Common myeloid progenitor, CD34-positive (primary cell): ENCODE data around the gene TFAP2D.

Source experiments
- CTCF ChIA-PET: fragments of 350-600 bp; sonication (Branson Sonifier 250); formaldehyde crosslinking; loops from one replicate; lab custom pipeline; 2021; ENCODE audit warnings: antibody characterized with exemption; lab: Charles Lee
- POLR2A ChIA-PET: fragments of 350-600 bp; sonication (Branson Sonifier 250); formaldehyde crosslinking; loops from one replicate; lab custom pipeline; 2021; ENCODE audit warnings: antibody characterized with exemption; lab: Charles Lee
- DNase-seq, 3 donors: peaks; one replicate each; pipeline versions ENCODE4 v3.0.0 to v3.0.0-alpha.2; 2013
- H3K27ac ChIP-seq, 2 experiments: 1 replicate in 1 of 2; 2 replicates in 1 of 2; pipeline ENCODE4 v1.7.0; 2013; ENCODE audit warnings: inconsistent platforms in 2 of 2, low read length in 2 of 2, mild to moderate bottlenecking in 2 of 2, low read depth in 1 of 2, moderate library complexity in 1 of 2; ENCODE audit not compliant: severe bottlenecking in 2 of 2, insufficient read depth in 1 of 2, poor library complexity in 1 of 2
- H3K27me3 ChIP-seq, 5 experiments: replicated peaks in 2 of 5; 1 replicate in 3 of 5; 2 replicates in 2 of 5; pipeline versions ENCODE4 v1.6.1 to v1.7.0; 2013; ENCODE audit warnings: low read length in 4 of 5, mild to moderate bottlenecking in 2 of 5, moderate library complexity in 2 of 5, inconsistent platforms in 1 of 5; ENCODE audit not compliant: insufficient read depth in 5 of 5, control insufficient read depth in 4 of 5
- H3K36me3 ChIP-seq, 4 experiments: 1 replicate in 2 of 4; 2 replicates in 2 of 4; pipeline versions ENCODE4 v1.6.1 to v1.7.0; 2013; ENCODE audit warnings: low read length in 3 of 4, control low read depth in 1 of 4, mild to moderate bottlenecking in 1 of 4; ENCODE audit not compliant: control insufficient read depth in 4 of 4, insufficient read depth in 4 of 4
- H3K4me1 ChIP-seq, 4 experiments: 1 replicate in 3 of 4; 2 replicates in 1 of 4; pipeline versions ENCODE4 v1.6.1 to v1.7.1; 2013; ENCODE audit warnings: low read length in 3 of 4, mild to moderate bottlenecking in 3 of 4, control low read depth in 1 of 4, inconsistent platforms in 1 of 4, moderate library complexity in 1 of 4; ENCODE audit not compliant: control insufficient read depth in 4 of 4, insufficient read depth in 4 of 4; ENCODE audit errors: control extremely low read depth in 1 of 4
- H3K4me3 ChIP-seq, 7 experiments: 1 replicate in 4 of 7; 2 replicates in 3 of 7; pipeline versions ENCODE4 v1.5.1 to v1.7.0; 2013; ENCODE audit warnings: mild to moderate bottlenecking in 7 of 7, low read length in 6 of 7, moderate library complexity in 6 of 7, inconsistent platforms in 2 of 7, low read depth in 2 of 7, control low read depth in 1 of 7; ENCODE audit not compliant: insufficient read depth in 4 of 7, control insufficient read depth in 1 of 7; ENCODE audit errors: extremely low read depth in 1 of 7
- H3K9me3 ChIP-seq, 5 experiments: 1 replicate in 4 of 5; 2 replicates in 1 of 5; pipeline versions ENCODE4 v1.6.1 to v1.7.1; 2013; ENCODE audit warnings: low read length in 4 of 5, mild to moderate bottlenecking in 2 of 5, inconsistent platforms in 1 of 5, low read depth in 1 of 5, moderate library complexity in 1 of 5; ENCODE audit not compliant: control insufficient read depth in 4 of 5, insufficient read depth in 2 of 5; ENCODE audit errors: control extremely low read depth in 1 of 5
- WGBS: methylation state at CpG from one replicate; pipeline ENCODE4 v1.1.5; 2013; ENCODE audit not compliant: insufficient coverage; 5-methylcytosine and 5-hydroxymethylcytosine counted together

Gene TFAP2D

GRCh38 chr6:50720623-50721022 is 7.3 kb downstream of the TFAP2D start:
- H3K27me3 ChIP-seq: peaks cover 43 to 100% (median 59%) of the 10 kb centered on the region in 5 experiments
- ChIA-PET CTCF (no interaction called here), POLR2A (no interaction called here)
- H3K9me3 ChIP-seq: peaks cover 3 to 6% (median 4%) of the 10 kb centered on the region in 5 experiments
- H3K27ac ChIP-seq: no peak overlapping the region
- peak in 2 of 3 donors; percentile 33 to 47 for DNase-seq
- H3K4me3 ChIP-seq: no peak overlapping the region
- H3K36me3 ChIP-seq: no peaks in the 10 kb centered on the region
- H3K4me1 ChIP-seq: peaks cover 0 to 6% (median 2%) of the 10 kb centered on the region in 4 experiments
- WGBS: 4% methylated on average over 8 of the region's 10 CpGs

- ChIA-PET CTCF (no interaction called here), POLR2A (no interaction called here)
- Histone ChIP-seq H3K9me3 (peaks cover 1 to 5% (median 4%) of the 10 kb centered on the region in 5 experiments), H3K4me1 (peaks cover 0 to 6% (median 2%) of the 10 kb centered on the region in 4 experiments), H3K4me3 (no peak overlapping the region), H3K27ac (no peak overlapping the region), H3K36me3 (no peaks in the 10 kb centered on the region), H3K27me3 (peaks cover 37 to 98% (median 55%) of the 10 kb centered on the region in 5 experiments)
- DNase-seq: no peak
- 6% methylated on average over 6 of the region's 19 CpGs for WGBS
Measured at GRCh38 chr6:50721978-50722377, 8.7 kb downstream of the TFAP2D start.

- WGBS: 10% methylated on average over 18 of the region's 24 CpGs
- Histone ChIP-seq H3K36me3 (no peaks in the 10 kb centered on the region), H3K27me3 (peaks cover 34 to 89% (median 53%) of the 10 kb centered on the region in 5 experiments), H3K27ac (no peak overlapping the region), H3K4me1 (peaks cover 0 to 6% (median 2%) of the 10 kb centered on the region in 4 experiments), H3K9me3 (peaks cover 0 to 5% (median 4%) of the 10 kb centered on the region in 5 experiments), H3K4me3 (no peak overlapping the region)
- POLR2A ChIA-PET: no interaction called here
- no peak for DNase-seq
- CTCF ChIA-PET: interaction anchor here (0.6 kb wide), 1 partner anchor 158 kb away, joined by 3 read pairs; no protein-coding TSS in a partner anchor
Measured at GRCh38 chr6:50722829-50723554, 9.7 kb downstream of the TFAP2D start.

GRCh38 chr6:50724381-50725124 is 11.2 kb downstream of the TFAP2D start:
- H3K4me3 ChIP-seq: no peak overlapping the region
- no peak for DNase-seq
- no peaks in the 10 kb centered on the region for H3K36me3 ChIP-seq
- peaks cover 0 to 6% (median 2%) of the 10 kb centered on the region in 4 experiments for H3K4me1 ChIP-seq
- CTCF ChIA-PET: no interaction called here
- no peak overlapping the region for H3K27ac ChIP-seq
- H3K9me3 ChIP-seq: peaks cover 0 to 5% (median 4%) of the 10 kb centered on the region in 5 experiments
- 5% methylated on average over 36 of the region's 43 CpGs for WGBS
- peaks cover 27 to 79% (median 45%) of the 10 kb centered on the region in 5 experiments for H3K27me3 ChIP-seq
- POLR2A ChIA-PET: no interaction called here

GRCh38 chr6:50734488-50734887 is 21.2 kb downstream of the TFAP2D start:
- H3K4me3 ChIP-seq: no peak overlapping the region
- no peaks in the 10 kb centered on the region for H3K9me3 ChIP-seq
- H3K27ac ChIP-seq: no peak overlapping the region
- no peaks in the 10 kb centered on the region for H3K4me1 ChIP-seq
- H3K36me3 ChIP-seq: no peaks in the 10 kb centered on the region
- ChIA-PET POLR2A (no interaction called here), CTCF (no interaction called here)
- WGBS: no CpG with 5 or more reads among the region's 3 CpGs
- DNase-seq: no peak
- H3K27me3 ChIP-seq: peaks cover 0 to 4% (median 0%) of the 10 kb centered on the region in 5 experiments

GRCh38 chr6:50742161-50742560 is 28.8 kb downstream of the TFAP2D start:
- no peak for DNase-seq
- Histone ChIP-seq H3K36me3 (no peaks in the 10 kb centered on the region), H3K27me3 (peaks cover 0 to 4% (median 0%) of the 10 kb centered on the region in 5 experiments), H3K9me3 (no peaks in the 10 kb centered on the region), H3K4me3 (no peak overlapping the region), H3K27ac (no peak overlapping the region), H3K4me1 (no peaks in the 10 kb centered on the region)
- ChIA-PET CTCF (no interaction called here), POLR2A (interaction anchor here (0.8 kb wide), 1 partner anchor 1480 kb away, joined by 5 read pairs; no protein-coding TSS in a partner anchor)
- WGBS: no CpG with 5 or more reads among the region's 3 CpGs

GRCh38 chr6:50744976-50745375 is 31.6 kb downstream of the TFAP2D start:
- H3K27ac ChIP-seq: no peak overlapping the region
- 90% methylated on average over 2 of the region's 3 CpGs for WGBS
- H3K4me3 ChIP-seq: no peak overlapping the region
- ChIA-PET POLR2A (no interaction called here), CTCF (no interaction called here)
- H3K27me3 ChIP-seq: peaks cover 0 to 4% (median 0%) of the 10 kb centered on the region in 5 experiments
- H3K4me1 ChIP-seq: no peaks in the 10 kb centered on the region
- no peaks in the 10 kb centered on the region for H3K36me3 ChIP-seq
- no peak for DNase-seq
- no peaks in the 10 kb centered on the region for H3K9me3 ChIP-seq
